Kidney tubule cell (primary cell): ENCODE measurements around the gene DAAM2.

Experiments used
- DNase-seq: peaks from one replicate; pipeline ENCODE4 v3.0.0-alpha.2; 2018; ENCODE audit warnings: low spot score

Gene DAAM2

GRCh38 chr6:39819228-39819627, 27.1 kb downstream of the DAAM2 start:
- no peak for DNase-seq

- no peak for DNase-seq
These were observed 27.5 kb downstream of the DAAM2 start for GRCh38 chr6:39819676-39820075.

- no peak for DNase-seq
These were observed 28.4 kb downstream of the DAAM2 start for GRCh38 chr6:39820553-39820952.

- no peak for DNase-seq
These were observed 29.0 kb downstream of the DAAM2 start for GRCh38 chr6:39821046-39821740.

DNA sequence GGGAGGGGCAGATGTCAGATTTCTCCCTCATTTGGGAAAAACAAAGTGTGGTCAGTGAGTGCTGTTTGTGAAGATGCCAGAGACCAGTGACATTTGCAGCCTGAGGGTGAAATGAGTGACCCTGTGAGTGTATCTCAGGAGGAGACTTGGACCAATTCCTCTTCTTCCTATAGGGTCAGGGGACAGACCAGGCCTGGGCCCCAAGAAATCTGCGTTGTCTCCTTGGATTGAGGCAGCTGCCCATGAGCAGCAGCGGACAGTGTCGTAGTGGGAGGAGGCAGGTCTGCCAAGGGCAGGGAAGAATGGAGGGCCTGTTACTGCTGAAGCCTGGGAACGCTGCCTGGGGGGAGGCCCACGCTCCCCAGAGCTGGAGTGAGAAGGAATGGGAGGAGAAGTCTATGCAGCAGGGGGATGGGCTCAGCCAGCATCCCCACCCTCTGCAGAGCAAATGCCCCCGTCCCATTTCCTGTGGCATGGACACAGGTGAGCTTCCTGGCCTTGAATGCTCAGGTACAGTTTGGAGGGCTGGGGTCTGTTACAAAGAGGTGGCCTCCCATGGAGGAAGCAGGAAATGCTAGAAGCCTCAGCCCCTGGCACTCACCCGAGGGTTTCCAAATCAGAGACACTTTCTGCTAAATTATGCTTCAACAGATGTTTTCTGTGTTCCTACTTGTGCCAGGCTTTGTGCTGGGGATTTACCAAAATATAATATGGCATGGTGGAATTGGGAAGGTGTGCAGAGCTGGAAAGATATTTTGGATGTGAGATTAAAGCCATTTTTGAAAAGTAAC, 29.8 kb downstream of the DAAM2 start:
- DNase-seq = no peak

DNA sequence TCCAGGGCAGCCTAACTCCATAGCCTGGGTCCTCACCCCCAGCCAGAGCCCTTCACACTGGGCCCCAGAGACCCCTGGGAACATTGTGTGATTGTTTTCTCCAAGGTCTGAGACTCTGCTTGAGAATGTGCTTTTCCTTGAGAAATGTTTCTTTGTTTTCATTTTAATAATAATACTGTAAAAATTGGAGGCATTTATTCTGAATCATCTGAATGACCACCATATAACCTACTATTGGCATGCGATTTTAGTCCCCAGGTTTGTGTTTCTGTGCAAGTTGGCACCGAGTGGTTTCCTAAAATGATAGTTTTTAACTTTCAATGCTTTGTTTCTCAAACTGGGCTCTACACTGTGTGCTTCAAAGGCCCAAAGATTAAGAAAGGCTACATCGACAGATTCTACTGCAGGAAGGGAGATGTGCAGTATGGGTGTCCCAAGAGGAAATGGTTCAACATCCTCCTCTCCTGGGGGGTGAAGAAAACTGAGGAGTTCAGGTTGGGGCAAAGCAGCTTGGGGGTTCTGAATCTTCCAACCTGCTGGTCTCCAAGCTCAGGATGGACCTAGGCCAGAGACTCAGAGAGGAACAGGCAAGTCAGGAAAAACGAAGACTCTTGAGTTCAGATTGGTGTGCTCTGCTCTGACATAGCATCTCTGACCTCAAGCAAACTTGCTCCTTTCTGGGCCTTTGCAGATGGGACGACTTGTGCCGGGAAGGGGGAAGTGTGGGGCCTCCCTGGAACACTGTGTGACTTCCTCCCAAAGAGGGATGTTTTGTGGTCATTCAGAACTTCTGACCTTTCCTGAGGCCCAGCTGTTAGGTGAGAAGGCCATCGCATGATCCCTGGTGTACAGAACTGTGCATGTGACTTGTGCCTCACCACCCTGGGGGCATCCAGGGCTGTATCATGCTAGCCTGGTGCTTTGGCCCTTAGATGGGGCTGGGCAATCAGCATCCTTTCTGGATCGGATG, 31.0 kb downstream of the DAAM2 start:
- no peak for DNase-seq

DNA sequence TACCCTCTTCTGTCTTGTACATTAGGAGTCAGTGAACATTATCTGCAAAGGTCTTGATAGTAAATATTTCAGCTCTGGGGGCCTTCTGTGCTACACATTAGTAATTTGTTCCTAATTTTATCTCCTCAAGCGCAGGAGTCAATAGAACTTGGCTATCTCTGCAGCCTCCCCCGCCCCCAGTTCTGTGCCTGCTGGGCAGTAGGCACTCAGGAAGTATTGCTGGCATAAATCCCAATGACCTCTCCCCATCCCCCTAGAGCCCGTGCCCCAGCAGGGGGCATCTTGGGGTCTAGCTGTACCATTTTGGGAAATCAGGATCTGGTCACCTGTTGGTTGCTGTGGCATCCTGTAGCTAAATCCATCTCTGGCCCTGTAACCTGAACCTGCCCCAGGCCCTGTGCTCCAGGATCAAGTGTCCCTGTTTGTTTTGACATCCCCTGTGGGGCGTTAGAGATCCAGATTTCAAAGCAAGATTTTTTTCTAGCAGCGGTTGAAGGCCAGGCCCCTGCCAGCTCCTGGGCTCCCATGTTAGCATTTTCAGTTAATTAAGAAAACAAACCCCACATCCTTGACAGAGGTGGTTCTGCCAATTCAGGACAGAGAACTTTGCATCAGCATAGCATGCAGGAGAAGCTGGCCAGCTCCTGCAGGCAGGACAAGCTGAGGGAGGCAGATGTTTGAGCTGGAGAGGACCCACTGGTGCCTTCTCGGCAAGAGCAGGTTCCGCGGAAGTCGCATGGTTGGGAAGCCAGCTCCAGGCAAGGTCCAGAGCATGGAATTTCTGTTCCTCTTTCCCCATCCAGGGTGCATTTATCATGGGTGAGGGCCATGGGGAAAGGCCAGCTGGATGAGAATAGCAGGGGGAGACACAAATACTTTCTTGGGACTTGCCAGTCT, 32.1 kb downstream of the DAAM2 start:
- DNase-seq = no peak

DNA sequence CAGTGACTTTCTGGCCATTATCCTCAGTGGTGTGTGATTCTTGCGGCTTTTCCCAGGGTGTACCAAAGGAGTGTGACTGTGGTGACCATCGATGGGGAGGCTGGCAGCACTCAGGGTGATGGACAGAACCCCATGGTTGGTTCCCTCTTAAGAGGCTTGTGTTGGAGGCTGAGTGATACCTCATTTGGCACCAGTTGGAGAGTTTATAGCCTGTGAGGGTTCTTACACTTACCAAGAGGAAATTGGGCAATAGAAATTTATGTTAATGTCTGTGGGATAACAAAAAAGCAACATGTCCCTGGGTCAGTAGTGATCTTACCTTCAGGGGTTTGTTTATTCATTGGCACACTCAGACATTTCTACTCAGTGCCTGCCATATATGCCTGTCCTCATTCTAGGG, 37.2 kb downstream of the DAAM2 start:
- no peak for DNase-seq

DNA sequence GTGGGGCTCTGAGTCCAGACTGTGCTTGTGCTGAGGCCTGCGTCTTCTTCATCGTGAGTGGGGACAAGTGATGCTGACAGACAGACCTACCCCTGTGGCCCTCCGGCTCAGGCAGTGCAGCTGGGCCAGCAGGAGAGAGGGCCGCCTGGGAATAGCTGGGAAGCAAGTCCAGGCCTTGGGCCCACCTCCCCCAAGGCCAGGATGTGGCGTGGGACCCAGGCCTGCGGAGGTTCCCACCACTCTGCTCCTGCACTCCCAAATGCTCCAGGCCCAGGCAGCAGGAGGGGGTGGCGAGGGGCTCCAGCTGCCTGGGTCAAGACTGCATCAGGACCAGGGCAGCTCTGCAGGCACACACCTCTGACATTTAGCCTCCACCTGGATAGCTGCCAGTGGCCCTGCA, 38.3 kb downstream of the DAAM2 start:
- no peak for DNase-seq

DNA sequence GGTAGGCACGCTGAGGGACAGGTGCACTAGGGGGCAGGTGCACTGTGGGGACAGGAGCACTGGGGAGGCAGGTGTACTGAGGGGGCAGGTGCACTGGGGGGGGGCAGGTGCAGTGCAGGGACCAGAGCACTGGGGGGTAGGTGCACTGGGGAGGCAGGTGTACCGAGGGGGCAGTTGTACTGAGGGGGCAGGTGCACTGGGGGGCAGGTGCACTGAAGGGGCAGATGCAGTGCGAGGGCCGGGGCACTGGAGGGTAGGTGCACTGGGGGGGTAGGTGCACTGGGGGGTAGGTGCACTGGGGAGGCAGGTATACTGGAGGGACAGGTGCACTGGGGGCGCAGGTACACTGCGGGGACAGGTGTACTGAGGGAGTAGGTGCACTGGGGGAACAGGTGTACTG, 39.5 kb downstream of the DAAM2 start:
- no peak for DNase-seq

DNA sequence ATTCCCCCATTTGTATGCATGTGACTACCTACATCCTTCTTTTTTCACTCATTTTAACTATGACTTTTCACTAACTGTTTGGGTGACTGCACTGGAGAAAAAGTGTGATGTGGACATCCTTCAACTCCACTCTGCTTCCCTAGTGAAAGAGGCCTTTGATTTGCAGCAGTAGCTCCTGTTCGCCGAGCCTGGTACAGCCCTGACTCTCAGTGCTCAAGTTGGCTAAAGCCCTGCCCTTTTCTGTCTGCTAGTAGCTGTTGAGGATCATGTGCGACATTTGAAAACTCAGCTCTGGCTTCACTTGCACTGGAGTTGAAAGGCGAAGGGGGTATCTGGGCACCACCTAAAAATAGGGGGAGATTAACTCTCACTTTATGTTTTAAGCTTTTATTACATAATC, 42.1 kb downstream of the DAAM2 start:
- no peak for DNase-seq

GRCh38 chr6:39834866-39835265, 42.7 kb downstream of the DAAM2 start:
- no peak for DNase-seq

DNA sequence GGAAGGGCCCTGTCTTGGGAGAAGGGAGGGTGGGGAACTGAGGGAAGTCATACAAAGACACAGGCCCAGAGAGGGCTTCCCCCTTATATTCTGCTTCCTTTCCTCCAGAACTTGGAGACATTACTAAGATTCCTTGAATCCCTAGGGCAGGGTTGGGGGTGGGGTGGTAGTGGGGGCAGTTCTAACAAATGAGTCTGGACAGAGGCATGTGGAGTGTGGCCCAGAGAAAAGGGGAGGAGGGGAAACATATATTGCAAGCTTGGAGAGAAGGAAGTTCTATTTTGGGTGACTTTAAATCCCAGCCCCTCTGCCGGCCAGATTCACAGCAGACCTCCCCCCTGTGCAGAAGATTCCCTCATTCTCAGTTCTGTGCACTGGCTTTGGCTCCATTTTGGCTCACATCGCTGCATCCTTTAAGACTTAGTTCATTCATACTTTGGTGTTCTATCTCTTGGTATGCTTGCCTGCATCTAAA, 43.7 kb downstream of the DAAM2 start:
- no peak for DNase-seq

DNA sequence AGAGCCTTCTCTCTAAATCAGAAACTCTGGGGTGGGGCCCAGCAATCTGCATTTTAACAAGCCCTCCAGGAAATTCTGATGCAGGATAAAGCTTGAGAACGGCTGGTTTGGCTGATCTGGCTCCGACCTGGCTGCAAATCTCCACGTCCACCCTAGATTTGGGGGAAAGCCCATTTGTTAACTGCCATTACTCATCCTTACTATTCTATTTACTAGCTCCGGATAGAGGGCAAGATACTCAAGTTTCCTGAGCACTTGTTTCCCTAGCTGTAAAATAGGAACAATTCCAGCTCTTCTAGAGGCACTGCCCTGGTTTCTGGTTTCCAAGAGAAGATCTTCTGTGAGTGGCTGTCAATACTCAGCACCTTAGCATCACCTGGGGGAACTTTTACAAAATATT, 44.4 kb downstream of the DAAM2 start:
- no peak for DNase-seq

- DNase-seq = no peak
These were observed 47.3 kb downstream of the DAAM2 start for GRCh38 chr6:39839445-39839844.

DNA sequence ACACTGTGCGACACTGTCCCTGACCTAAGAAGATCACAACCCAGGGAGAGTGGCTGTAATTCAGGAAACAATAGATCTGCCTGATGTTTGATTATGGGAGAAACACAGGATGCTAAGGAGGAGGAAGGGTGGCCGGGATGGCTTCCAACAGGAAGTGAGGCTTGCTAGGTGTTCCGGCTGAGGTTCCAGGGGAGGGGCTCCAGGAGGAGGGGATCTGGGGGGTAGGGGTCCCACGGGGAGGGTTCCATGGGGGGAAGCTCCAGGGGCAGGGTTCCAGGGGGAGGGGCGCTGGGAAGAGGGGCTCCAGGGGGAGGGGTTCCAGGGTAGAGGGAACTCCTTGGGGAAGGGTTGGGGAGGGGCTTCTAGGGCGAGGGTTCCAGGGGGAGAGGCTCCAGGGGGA, 48.6 kb downstream of the DAAM2 start:
- no peak for DNase-seq

DNA sequence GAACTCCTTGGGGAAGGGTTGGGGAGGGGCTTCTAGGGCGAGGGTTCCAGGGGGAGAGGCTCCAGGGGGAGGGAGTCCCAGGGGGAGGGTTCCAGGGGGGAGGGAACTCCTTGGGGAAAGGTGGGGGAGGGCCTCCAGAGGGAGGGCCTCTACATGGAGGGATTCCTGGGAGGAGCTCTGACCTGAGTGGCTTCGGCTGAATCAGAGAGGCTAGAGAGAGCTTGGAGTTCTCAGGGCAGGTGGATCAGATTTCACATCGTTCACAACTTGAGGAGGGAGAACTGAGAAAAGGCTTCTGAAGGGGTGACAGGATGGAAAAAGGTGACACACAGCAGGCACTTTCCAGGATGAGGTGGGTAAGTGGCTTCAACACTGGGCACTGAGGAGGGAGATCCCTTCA, 49.1 kb downstream of the DAAM2 start:
- no peak for DNase-seq

DNA sequence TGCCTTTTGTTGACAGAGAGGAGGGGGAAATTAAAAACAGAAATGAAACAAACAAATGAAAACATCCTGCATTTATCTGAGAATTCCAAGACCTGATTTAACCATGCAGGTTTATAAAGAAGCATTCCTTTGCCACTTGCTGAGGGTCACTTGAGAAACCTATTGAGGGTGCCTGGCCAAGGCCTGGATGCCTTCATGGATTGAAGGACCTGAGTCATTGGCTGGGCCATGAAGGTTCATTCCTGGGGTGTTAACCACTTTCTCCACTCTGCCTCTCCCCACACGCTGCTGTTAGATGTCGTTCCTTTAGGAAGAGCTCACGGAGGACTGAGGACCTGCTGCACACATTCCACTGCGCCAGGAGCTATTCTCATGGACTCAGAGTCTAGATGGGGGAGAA, 49.7 kb downstream of the DAAM2 start:
- DNase-seq = no peak

GRCh38 chr6:39843305-39844020, 51.3 kb downstream of the DAAM2 start:
- no peak for DNase-seq

DNA sequence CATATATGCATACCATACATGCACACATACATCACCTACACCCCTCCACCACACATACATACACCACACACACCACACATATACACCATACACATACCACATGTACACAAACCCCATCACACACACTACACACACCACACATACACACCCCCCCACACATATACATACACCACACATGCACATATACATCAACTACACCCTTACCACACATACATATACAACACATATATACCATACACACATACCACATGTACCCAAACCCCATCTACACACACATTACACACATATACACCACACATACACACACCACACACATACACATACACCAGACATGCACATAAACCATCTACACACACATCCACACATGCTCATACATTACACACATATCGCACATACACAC, 52.7 kb downstream of the DAAM2 start:
- DNase-seq = no peak

DNA sequence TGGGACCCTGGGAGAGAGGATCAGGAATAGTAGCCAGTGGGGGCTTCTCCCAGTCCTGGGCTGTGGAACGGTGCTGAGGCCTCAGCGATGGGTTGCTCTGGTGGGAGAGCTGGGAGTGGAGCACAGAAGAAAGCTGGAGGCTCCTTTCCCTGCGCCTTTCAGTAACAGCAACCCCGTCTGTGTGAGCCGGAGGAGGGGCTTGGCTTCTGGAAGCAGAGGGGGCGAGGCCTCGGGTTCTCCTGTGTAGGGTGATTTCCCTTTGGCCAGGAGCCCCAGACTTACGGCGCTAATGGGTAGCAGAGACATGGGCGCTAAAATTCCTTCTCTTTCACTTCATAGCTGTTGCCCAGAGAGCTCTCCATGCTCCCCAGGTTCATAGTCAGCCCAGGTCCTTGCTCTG, 55.0 kb downstream of the DAAM2 start:
- no peak for DNase-seq
